ENCODE measurements around the gene SLC2A4RG. TPM values are rescaled to one million over a fixed set of nuclear protein-coding genes. Genes with fewer than 3 reads are reported as not detected.
A peak's percentile ranks its signal among the peaks of the same experiment; 100 is the strongest.

The SLC2A4RG gene
- total RNA-seq, 1 experiment from 2014 or later: 18.6 TPM

GRCh38 chr20:63746751-63747315 lies 7.3 kb downstream of the SLC2A4RG start:
- Histone ChIP-seq H4K20me1 (ENCODE audit: insufficient read depth, low read depth, low read length) (no peaks in the 10 kb centered on the region), H3K27ac (ENCODE audit: low read length) (no peak overlapping the region), H3K9ac (ENCODE audit: low read length) (no peak overlapping the region), H3K9me3 (ENCODE audit: low read length) (no peaks in the 10 kb centered on the region), H3K4me3 (ENCODE audit: low read length) (no peak overlapping the region), H3K36me3 (ENCODE audit: insufficient read depth, low read length) (no peaks in the 10 kb centered on the region), H3K27me3 (ENCODE audit: low read length) (no peaks in the 10 kb centered on the region), H3K9me2 (replicated peaks; ENCODE audit: insufficient read depth, low read length) (no peaks in the 10 kb centered on the region), H3K79me2 (ENCODE audit: low read length) (no peaks in the 10 kb centered on the region), H3K4me2 (ENCODE audit: low read depth, low read length, poor library complexity, severe bottlenecking) (no peak overlapping the region), H2AFZ (ENCODE audit: low read length) (no peak overlapping the region), H3K4me1 (ENCODE audit: low read length) (peaks cover 9% of the 10 kb centered on the region)
- DNase-seq: no peak

GRCh38 chr20:63747622-63748069 lies 8.1 kb downstream of the SLC2A4RG start:
- H3K9ac ChIP-seq (ENCODE audit: low read length): no peak overlapping the region

GRCh38 chr20:63748070-63748933 lies 8.7 kb downstream of the SLC2A4RG start:
- no peaks in the 10 kb centered on the region for H3K79me2 ChIP-seq (ENCODE audit: low read length)
- no peak overlapping the region for H3K4me3 ChIP-seq (ENCODE audit: low read length)
- H3K4me2 ChIP-seq (ENCODE audit: low read depth, low read length, poor library complexity, severe bottlenecking): no peak overlapping the region
- no peak overlapping the region for H3K9ac ChIP-seq (ENCODE audit: low read length)
- no peak overlapping the region for H2AFZ ChIP-seq (ENCODE audit: low read length)
- no peak overlapping the region for H3K27ac ChIP-seq (ENCODE audit: low read length)
- DNase-seq: no peak
- H3K4me1 ChIP-seq (ENCODE audit: low read length): peaks cover 9% of the 10 kb centered on the region
- no peaks in the 10 kb centered on the region for H3K9me2 ChIP-seq (replicated peaks; ENCODE audit: insufficient read depth, low read length)
- no peaks in the 10 kb centered on the region for H3K36me3 ChIP-seq (ENCODE audit: insufficient read depth, low read length)
- H3K9me3 ChIP-seq (ENCODE audit: low read length): no peaks in the 10 kb centered on the region
- H4K20me1 ChIP-seq (ENCODE audit: insufficient read depth, low read depth, low read length): no peaks in the 10 kb centered on the region
- H3K27me3 ChIP-seq (ENCODE audit: low read length): no peaks in the 10 kb centered on the region

More at GRCh38 chr20:63747622-63748069, 8.1 kb downstream of the SLC2A4RG start:
- Histone ChIP-seq H3K4me3 (ENCODE audit: low read length) (no peak overlapping the region), H4K20me1 (ENCODE audit: insufficient read depth, low read depth, low read length) (no peaks in the 10 kb centered on the region), H3K36me3 (ENCODE audit: insufficient read depth, low read length) (no peaks in the 10 kb centered on the region), H3K4me2 (ENCODE audit: low read depth, low read length, poor library complexity, severe bottlenecking) (no peak overlapping the region), H2AFZ (ENCODE audit: low read length) (no peak overlapping the region), H3K27ac (ENCODE audit: low read length) (no peak overlapping the region), H3K79me2 (ENCODE audit: low read length) (no peaks in the 10 kb centered on the region), H3K27me3 (ENCODE audit: low read length) (no peaks in the 10 kb centered on the region), H3K4me1 (ENCODE audit: low read length) (peaks cover 9% of the 10 kb centered on the region), H3K9me2 (replicated peaks; ENCODE audit: insufficient read depth, low read length) (no peaks in the 10 kb centered on the region), H3K9me3 (ENCODE audit: low read length) (no peaks in the 10 kb centered on the region)
- DNase-seq: peak; percentile 54

- DNase-seq: no peak
- Histone ChIP-seq H3K9me3 (ENCODE audit: low read length) (no peaks in the 10 kb centered on the region), H3K27ac (ENCODE audit: low read length) (no peak overlapping the region), H3K36me3 (ENCODE audit: insufficient read depth, low read length) (no peaks in the 10 kb centered on the region), H3K9me2 (replicated peaks; ENCODE audit: insufficient read depth, low read length) (no peaks in the 10 kb centered on the region), H3K27me3 (ENCODE audit: low read length) (no peaks in the 10 kb centered on the region), H3K4me1 (ENCODE audit: low read length) (peaks cover 9% of the 10 kb centered on the region), H4K20me1 (ENCODE audit: insufficient read depth, low read depth, low read length) (no peaks in the 10 kb centered on the region), H3K4me3 (ENCODE audit: low read length) (no peak overlapping the region), H2AFZ (ENCODE audit: low read length) (no peak overlapping the region), H3K9ac (ENCODE audit: low read length) (no peak overlapping the region), H3K4me2 (ENCODE audit: low read depth, low read length, poor library complexity, severe bottlenecking) (no peak overlapping the region), H3K79me2 (ENCODE audit: low read length) (no peaks in the 10 kb centered on the region)
Measured at GRCh38 chr20:63748934-63749270, 9.3 kb downstream of the SLC2A4RG start.

GRCh38 chr20:63749597-63750508 lies 10.3 kb downstream of the SLC2A4RG start:
- Histone ChIP-seq H3K27ac (ENCODE audit: low read length) (no peak overlapping the region), H3K9ac (ENCODE audit: low read length) (no peak overlapping the region), H2AFZ (ENCODE audit: low read length) (no peak overlapping the region), H3K27me3 (ENCODE audit: low read length) (no peaks in the 10 kb centered on the region), H3K79me2 (ENCODE audit: low read length) (no peaks in the 10 kb centered on the region), H3K9me2 (replicated peaks; ENCODE audit: insufficient read depth, low read length) (no peaks in the 10 kb centered on the region), H3K4me3 (ENCODE audit: low read length) (no peak overlapping the region), H3K36me3 (ENCODE audit: insufficient read depth, low read length) (no peaks in the 10 kb centered on the region), H4K20me1 (ENCODE audit: insufficient read depth, low read depth, low read length) (no peaks in the 10 kb centered on the region), H3K4me2 (ENCODE audit: low read depth, low read length, poor library complexity, severe bottlenecking) (no peak overlapping the region), H3K9me3 (ENCODE audit: low read length) (no peaks in the 10 kb centered on the region), H3K4me1 (ENCODE audit: low read length) (peaks cover 9% of the 10 kb centered on the region)
- no peak for DNase-seq

- H2AFZ ChIP-seq (ENCODE audit: low read length): no peak overlapping the region
- H3K4me3 ChIP-seq (ENCODE audit: low read length): no peak overlapping the region
- H3K4me2 ChIP-seq (ENCODE audit: low read depth, low read length, poor library complexity, severe bottlenecking): no peak overlapping the region
Measured at GRCh38 chr20:63750807-63751470, 11.4 kb downstream of the SLC2A4RG start.

GRCh38 chr20:63751471-63752271 lies 12.1 kb downstream of the SLC2A4RG start:
- Histone ChIP-seq H3K4me3 (ENCODE audit: low read length) (no peak overlapping the region), H3K9me2 (replicated peaks; ENCODE audit: insufficient read depth, low read length) (no peaks in the 10 kb centered on the region), H3K36me3 (ENCODE audit: insufficient read depth, low read length) (no peaks in the 10 kb centered on the region), H3K79me2 (ENCODE audit: low read length) (no peaks in the 10 kb centered on the region), H3K4me1 (ENCODE audit: low read length) (peaks cover 7% of the 10 kb centered on the region), H3K27ac (ENCODE audit: low read length) (no peak overlapping the region), H3K9ac (ENCODE audit: low read length) (no peak overlapping the region), H3K27me3 (ENCODE audit: low read length) (no peaks in the 10 kb centered on the region), H3K9me3 (ENCODE audit: low read length) (no peaks in the 10 kb centered on the region), H4K20me1 (ENCODE audit: insufficient read depth, low read depth, low read length) (no peaks in the 10 kb centered on the region), H2AFZ (ENCODE audit: low read length) (no peak overlapping the region), H3K4me2 (ENCODE audit: low read depth, low read length, poor library complexity, severe bottlenecking) (no peak overlapping the region)
- DNase-seq: peak; percentile 53

More at GRCh38 chr20:63750807-63751470, 11.4 kb downstream of the SLC2A4RG start:
- no peaks in the 10 kb centered on the region for H3K79me2 ChIP-seq (ENCODE audit: low read length)
- no peak overlapping the region for H3K9ac ChIP-seq (ENCODE audit: low read length)
- no peaks in the 10 kb centered on the region for H3K9me3 ChIP-seq (ENCODE audit: low read length)
- no peaks in the 10 kb centered on the region for H3K27me3 ChIP-seq (ENCODE audit: low read length)
- H3K4me1 ChIP-seq (ENCODE audit: low read length): peaks cover 9% of the 10 kb centered on the region
- no peak overlapping the region for H3K27ac ChIP-seq (ENCODE audit: low read length)
- no peaks in the 10 kb centered on the region for H3K9me2 ChIP-seq (replicated peaks; ENCODE audit: insufficient read depth, low read length)
- no peaks in the 10 kb centered on the region for H4K20me1 ChIP-seq (ENCODE audit: insufficient read depth, low read depth, low read length)
- no peak for DNase-seq
- no peaks in the 10 kb centered on the region for H3K36me3 ChIP-seq (ENCODE audit: insufficient read depth, low read length)

All from Karpas-422 (cell line).